Stomach (tissue), 9 donors: ENCODE data around the gene USP3. TPM values are rescaled to one million over a fixed set of nuclear protein-coding genes. Genes with fewer than 3 reads are reported as not detected.
"Not testable (repeated sequence)": the region's sequence is repeated elsewhere in the genome, so short reads cannot be mapped to it uniquely, and the experiment has no call there.

ENCODE experiments used
- DNase-seq, 2 donors: peaks; one replicate each; pipeline versions ENCODE4 v3.0.0 to v3.0.0-alpha.2; 2013 to 2019
- H3K27ac ChIP-seq, 5 donors: fragments of 200-600 bp in 4 of 5; sonication (generic) in 4 of 5; one replicate each; pipeline ENCODE4 v1.5.1; 2013 to 2019; ENCODE audit warnings: mild to moderate bottlenecking in 1 of 5, moderate library complexity in 1 of 5
- H3K27me3 ChIP-seq, 3 donors: fragments of 200-600 bp; sonication (generic); one replicate each; pipeline ENCODE4 v1.5.1; 2017 to 2019; ENCODE audit warnings: mixed run types in 1 of 3
- H3K36me3 ChIP-seq, 4 donors: fragments of 200-600 bp; sonication (generic); 1 replicate in 3 of 4; 2 replicates in 1 of 4; pipeline ENCODE4 v1.5.1; 2016 to 2019
- H3K4me1 ChIP-seq, 4 donors: fragments of 200-600 bp; sonication (generic); one replicate each; pipeline ENCODE4 v1.5.1; 2016 to 2019
- H3K4me3 ChIP-seq, 4 donors: fragments of 200-600 bp; sonication (generic) in 3 of 4; one replicate each; pipeline ENCODE4 v1.5.1; 2016 to 2019; ENCODE audit warnings: mild to moderate bottlenecking in 1 of 4
- H3K9me3 ChIP-seq, 4 donors: fragments of 200-600 bp; sonication (generic); one replicate each; pipeline ENCODE4 v1.5.1; 2016 to 2019
- EP300 ChIP-seq: sonication (generic); formaldehyde crosslinking; IDR thresholded peaks from one replicate; pipeline ENCODE4 v1.6.1; 2017; ENCODE audit warnings: antibody characterized with exemption
- POLR2A ChIP-seq, 4 donors: fragments of 450-650 bp; IDR thresholded peaks; one replicate each; pipeline ENCODE4 v1.6.1; 2016; ENCODE audit warnings: antibody characterized with exemption in 4 of 4, control low read depth in 2 of 4, mild to moderate bottlenecking in 1 of 4, moderate library complexity in 1 of 4
- POLR2AphosphoS5 ChIP-seq, 3 donors: sonication (generic); formaldehyde crosslinking; IDR thresholded peaks; one replicate each; pipeline ENCODE4 v1.6.1; 2016; ENCODE audit warnings: antibody characterized with exemption in 3 of 3
- WGBS, 5 donors: extraction: QIAGEN DNeasy Blood & Tissue Kit in 3 of 5; methylation state at CpG; one replicate each; pipeline versions ENCODE4 v1.1.5 to v1.1.7; 2013 to 2018; 5-methylcytosine and 5-hydroxymethylcytosine counted together
- intact Hi-C: fragments of 100-400 bp; cut with DNase I; formaldehyde crosslinking; loops from one replicate; pipeline ENCODE4 v1.15.1; 2023; ENCODE audit warnings: low total_unique reads
- polyA plus RNA-seq, 3 donors: library from polyadenylated mRNA; stranded (reverse); fragments of 200-250 nt; gene quantifications; one replicate each; pipeline ENCODE4 v1.2.3, GENCODE V29; 2013
- total RNA-seq, 5 donors: library from RNA; depleted of rRNA; stranded (reverse); fragments of >200 nt; gene quantifications; one replicate each; pipeline versions ENCODE4 v1.1.0 to v1.2.3, GENCODE V29; 2014 to 2016
- TF ChIP-seq, protein P1 (sequence below), 7 experiments: fragments of 450-650 bp in 4 of 7; fragments of 200-600 bp in 3 of 7; sonication (generic) in 3 of 7; IDR thresholded peaks; one replicate each; pipeline ENCODE4 v1.5.1; 2016 to 2019; ENCODE audit warnings: antibody characterized with exemption in 7 of 7, control low read depth in 2 of 7, mild to moderate bottlenecking in 1 of 7
- donor health status: healthy with polysubstance abuse.
- donor health status: Bipolar disorder and iron deficiency.
- donor health status: healthy.

Gene USP3
- total and polyA plus RNA-seq, 8 donors = 10.5 to 174 (median 26.5) TPM

DNA sequence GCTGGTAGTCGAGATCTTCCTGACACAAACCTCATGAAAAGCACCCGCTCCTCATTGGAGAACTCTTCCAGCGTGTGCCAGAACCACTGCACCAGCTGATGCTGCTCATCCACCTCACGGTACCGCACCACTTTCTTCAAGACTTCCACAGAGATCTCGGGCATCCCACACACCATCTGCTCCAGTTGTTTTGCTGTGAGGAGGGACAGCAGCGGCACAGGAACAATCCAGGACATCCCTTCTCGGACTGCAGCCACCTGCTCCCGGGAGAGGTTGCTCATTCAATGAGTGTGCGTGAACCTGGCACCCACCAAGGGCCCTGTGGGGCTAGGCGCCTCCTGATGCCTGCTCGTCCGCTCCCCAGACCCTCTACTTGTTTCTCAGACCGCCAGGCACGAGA lies 107.9 kb downstream of the USP3 start:
- 94 to 96% (median 95%) methylated on average over 15 of the region's 15 CpGs for whole genome bisulfite sequencing, 5 donors
- peaks cover 13 to 38% (median 19%) of the 10 kb centered on the region in 4 donors for H3K4me1 ChIP-seq

DNA sequence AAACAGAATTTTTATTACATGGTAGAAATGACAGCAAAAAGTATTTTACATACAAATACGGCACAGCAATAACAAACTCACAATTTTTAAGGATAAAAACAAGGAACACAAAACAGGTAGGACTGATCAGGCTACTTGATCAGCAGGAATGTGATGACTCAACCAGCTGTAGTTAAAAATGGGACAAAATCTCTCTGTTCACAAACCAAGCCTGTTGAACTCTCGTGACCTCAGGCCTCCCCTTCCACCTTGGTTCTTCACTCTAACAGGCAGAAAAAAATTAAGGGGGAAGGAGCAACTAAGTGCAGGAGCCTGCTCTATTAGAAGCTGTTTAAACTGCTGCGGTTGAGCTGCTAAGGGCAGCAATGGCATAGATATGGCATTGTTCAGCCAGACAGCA lies 111.5 kb downstream of the USP3 start:
- intact Hi-C loops = no loop called here
- H3K9me3 ChIP-seq = no peaks in the 10 kb centered on the region
- no peak overlapping the region for H3K4me3 ChIP-seq
- H3K4me1 ChIP-seq = peaks cover 3 to 24% (median 8%) of the 10 kb centered on the region in 4 donors
- H3K36me3 ChIP-seq = peaks cover 28 to 64% (median 54%) of the 10 kb centered on the region in 4 donors
- WGBS, 5 donors = 80 to 94% (median 82%) methylated on average over 3 of the region's 3 CpGs
- DNase-seq = no peak
- no peak overlapping the region for H3K27ac ChIP-seq
- no peaks in the 10 kb centered on the region for H3K27me3 ChIP-seq
- TF ChIP-seq POLR2A (IDR thresholded peaks at IDR 0.05) = no peak
- no peak for TF ChIP-seq POLR2AphosphoS5 (IDR thresholded peaks at IDR 0.05)
- TF ChIP-seq EP300 = no peak
- TF ChIP-seq, protein P1, sequence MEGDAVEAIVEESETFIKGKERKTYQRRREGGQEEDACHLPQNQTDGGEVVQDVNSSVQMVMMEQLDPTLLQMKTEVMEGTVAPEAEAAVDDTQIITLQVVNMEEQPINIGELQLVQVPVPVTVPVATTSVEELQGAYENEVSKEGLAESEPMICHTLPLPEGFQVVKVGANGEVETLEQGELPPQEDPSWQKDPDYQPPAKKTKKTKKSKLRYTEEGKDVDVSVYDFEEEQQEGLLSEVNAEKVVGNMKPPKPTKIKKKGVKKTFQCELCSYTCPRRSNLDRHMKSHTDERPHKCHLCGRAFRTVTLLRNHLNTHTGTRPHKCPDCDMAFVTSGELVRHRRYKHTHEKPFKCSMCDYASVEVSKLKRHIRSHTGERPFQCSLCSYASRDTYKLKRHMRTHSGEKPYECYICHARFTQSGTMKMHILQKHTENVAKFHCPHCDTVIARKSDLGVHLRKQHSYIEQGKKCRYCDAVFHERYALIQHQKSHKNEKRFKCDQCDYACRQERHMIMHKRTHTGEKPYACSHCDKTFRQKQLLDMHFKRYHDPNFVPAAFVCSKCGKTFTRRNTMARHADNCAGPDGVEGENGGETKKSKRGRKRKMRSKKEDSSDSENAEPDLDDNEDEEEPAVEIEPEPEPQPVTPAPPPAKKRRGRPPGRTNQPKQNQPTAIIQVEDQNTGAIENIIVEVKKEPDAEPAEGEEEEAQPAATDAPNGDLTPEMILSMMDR (IDR thresholded peaks at IDR 0.05) = no peak

More for the DNA sequence above, 107.9 kb downstream of the USP3 start:
- H3K9me3 ChIP-seq = no peaks in the 10 kb centered on the region
- intact Hi-C loops = no loop called here
- no peak overlapping the region for H3K4me3 ChIP-seq
- H3K27ac ChIP-seq = no peak overlapping the region
- no peak for DNase-seq
- H3K27me3 ChIP-seq = no peaks in the 10 kb centered on the region
- TF ChIP-seq POLR2A (IDR thresholded peaks at IDR 0.05) (no peak), EP300 (no peak)
- TF ChIP-seq, protein P1 (IDR thresholded peaks at IDR 0.05) = no peak
- H3K36me3 ChIP-seq = peaks cover 37 to 88% (median 78%) of the 10 kb centered on the region in 4 donors

DNA sequence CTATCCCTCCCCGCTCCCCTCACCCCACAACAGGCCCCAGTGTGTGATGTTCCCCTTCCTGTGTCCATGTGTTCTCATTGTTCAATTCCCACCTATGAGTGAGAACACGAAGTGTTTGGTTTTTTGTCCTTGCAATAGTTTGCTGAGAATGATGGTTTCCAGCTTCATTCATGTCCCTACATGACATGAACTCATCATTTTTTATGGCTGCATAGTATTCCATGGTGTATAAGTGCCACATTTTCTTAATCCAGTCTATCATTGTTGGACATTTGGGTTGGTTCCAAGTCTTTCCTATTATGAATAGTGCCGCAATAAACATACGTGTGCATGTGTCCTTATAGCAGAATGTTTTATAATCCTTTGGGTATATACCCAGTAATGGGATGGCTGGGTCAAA lies 112.8 kb downstream of the USP3 start:
- intact Hi-C loops, H3K27me3 ChIP-seq, H3K27ac ChIP-seq, DNase-seq, H3K9me3 ChIP-seq, H3K4me3 ChIP-seq: not testable (repeated sequence)
- peaks cover 23 to 62% (median 54%) of the 10 kb centered on the region in 4 donors for H3K36me3 ChIP-seq
- 93 to 99% (median 97%) methylated on average over 4 of the region's 4 CpGs for WGBS, 5 donors
- peaks cover 0 to 12% (median 0%) of the 10 kb centered on the region in 4 donors for H3K4me1 ChIP-seq

DNA sequence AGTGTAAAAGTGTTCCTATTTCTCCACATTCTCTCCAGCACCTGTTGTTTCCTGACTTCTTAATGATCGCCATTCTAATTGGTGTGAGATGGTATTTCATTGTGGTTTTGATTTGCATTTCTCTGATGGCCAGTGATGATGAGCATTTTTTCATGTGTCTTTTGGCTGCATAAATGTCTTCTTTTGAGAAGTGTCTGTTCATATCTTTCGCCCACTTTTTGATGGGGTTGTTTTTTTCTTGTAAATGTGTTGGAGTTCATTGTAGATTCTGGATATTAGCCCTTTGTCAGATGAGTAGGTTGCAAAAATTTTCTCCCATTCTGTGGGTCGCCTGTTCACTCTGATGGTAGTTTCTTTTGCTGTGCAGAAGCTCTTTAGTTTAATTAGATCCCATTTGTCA lies 113.2 kb downstream of the USP3 start:
- intact Hi-C loops, H3K27me3 ChIP-seq, H3K27ac ChIP-seq, H3K9me3 ChIP-seq, H3K4me3 ChIP-seq, DNase-seq: not testable (repeated sequence)
- H3K36me3 ChIP-seq = peaks cover 25 to 62% (median 54%) of the 10 kb centered on the region in 4 donors
- 94 to 100% (median 97%) methylated on average over 2 to 3 of the region's 3 CpGs for WGBS, 5 donors
- peaks cover 0 to 11% (median 0%) of the 10 kb centered on the region in 4 donors for H3K4me1 ChIP-seq

DNA sequence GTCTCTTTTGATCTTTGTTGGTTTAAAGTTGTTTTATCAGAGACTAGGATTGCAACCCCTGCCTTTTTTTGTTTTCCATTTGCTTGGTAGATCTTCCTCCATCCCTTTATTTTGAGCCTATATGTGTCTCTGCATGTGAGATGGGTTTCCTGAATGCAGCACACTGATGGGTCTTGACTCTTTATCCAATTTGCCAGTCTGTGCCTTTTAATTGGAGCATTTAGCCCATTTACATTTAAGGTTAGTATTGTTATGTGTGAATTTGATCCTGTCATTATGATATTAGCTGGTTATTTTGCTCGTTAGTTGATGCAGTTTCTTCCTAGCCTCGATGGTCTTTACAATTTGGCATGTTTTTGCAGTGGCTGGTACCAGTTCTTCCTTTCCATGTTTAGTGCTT lies 116.4 kb downstream of the USP3 start:
- intact Hi-C loops, H3K9me3 ChIP-seq, H3K4me3 ChIP-seq, H3K27ac ChIP-seq, DNase-seq, H3K4me1 ChIP-seq, H3K27me3 ChIP-seq: not testable (repeated sequence)
- no CpG with 5 or more reads among the region's 2 CpGs for WGBS, 5 donors
- H3K36me3 ChIP-seq = peaks cover 39 to 62% (median 55%) of the 10 kb centered on the region in 4 donors

DNA sequence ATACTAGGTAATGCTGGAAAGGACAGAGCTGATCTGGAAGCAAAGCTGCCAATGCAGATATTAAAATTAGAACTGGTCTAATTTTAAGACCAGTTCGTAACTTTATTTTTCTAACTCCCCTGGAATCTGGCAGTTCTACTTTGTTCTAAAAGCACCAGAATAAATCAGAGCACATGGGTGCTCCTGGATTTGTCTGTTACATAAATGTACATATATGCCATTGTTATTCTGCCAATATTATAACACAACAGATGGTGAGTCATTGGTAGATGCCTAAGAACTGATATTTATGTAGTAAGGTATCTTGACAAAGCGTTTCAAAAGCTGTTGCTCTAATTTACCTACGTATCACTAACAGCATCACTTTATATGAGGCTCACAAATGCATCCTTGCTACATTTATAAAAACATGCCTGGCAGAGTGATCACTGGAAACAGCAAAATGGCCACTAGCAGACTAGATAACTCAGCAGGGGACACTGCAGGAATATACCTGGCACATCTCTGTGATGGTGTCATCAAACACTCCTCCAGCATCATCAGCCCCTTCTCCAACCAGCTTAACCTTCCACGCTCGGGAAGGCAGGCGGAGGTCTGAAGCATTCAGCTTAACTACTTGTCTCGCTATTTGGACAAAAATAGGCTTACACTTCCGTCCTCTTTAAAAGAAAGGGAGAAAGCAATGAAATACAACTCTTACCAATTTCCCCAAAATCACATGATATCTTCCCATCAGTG lies 119.0 kb downstream of the USP3 start:
- H3K36me3 ChIP-seq = peaks cover 56 to 73% (median 72%) of the 10 kb centered on the region in 4 donors
- intact Hi-C loops = no loop called here
- 95 to 97% (median 96%) methylated on average over 8 of the region's 8 CpGs for WGBS, 5 donors

More for the DNA sequence above, 119.0 kb downstream of the USP3 start:
- Histone ChIP-seq H3K27ac (no peak overlapping the region), H3K4me1 (no peaks in the 10 kb centered on the region), H3K27me3 (no peaks in the 10 kb centered on the region), H3K9me3 (no peaks in the 10 kb centered on the region), H3K4me3 (no peak overlapping the region)
- no peak for DNase-seq
- TF ChIP-seq POLR2A (IDR thresholded peaks at IDR 0.05) = no peak
- no peak for TF ChIP-seq POLR2AphosphoS5 (IDR thresholded peaks at IDR 0.05)
- no peak for TF ChIP-seq EP300
- TF ChIP-seq, protein P1 (IDR thresholded peaks at IDR 0.05) = no peak
